Prostate gland (tissue), 2 donors: ENCODE data around the gene FARP2. TPM values are rescaled to one million over a fixed set of nuclear protein-coding genes. Genes with fewer than 3 reads are reported as not detected.

Experiments used
- DNase-seq: peaks from one replicate; pipeline ENCODE4 v3.0.0-alpha.2; 2019; ENCODE audit warnings: low spot score
- H3K27ac ChIP-seq, 2 donors: fragments of 200-600 bp; sonication (generic); 2 replicates each; pipeline ENCODE4 v1.5.1; 2017 to 2019
- H3K27me3 ChIP-seq: fragments of 200-600 bp; sonication (generic); replicated peaks from 2 replicates; pipeline ENCODE4 v1.5.1; 2019; ENCODE audit not compliant: insufficient read depth
- H3K36me3 ChIP-seq, 2 donors: fragments of 200-600 bp; sonication (generic); 1 replicate in 1 of 2; 2 replicates in 1 of 2; pipeline versions ENCODE4 v1.5.1 to v1.8.1; 2017 to 2019
- H3K4me1 ChIP-seq: fragments of 200-600 bp; sonication (generic); replicated peaks from 2 replicates; pipeline ENCODE4 v1.5.1; 2019
- H3K4me3 ChIP-seq, 2 donors: fragments of 200-600 bp; sonication (generic); 2 replicates each; pipeline ENCODE4 v1.5.1; 2017 to 2019
- H3K9me3 ChIP-seq: fragments of 200-600 bp; sonication (generic); 2 replicates; pipeline ENCODE4 v1.5.1; 2017
- POLR2A ChIP-seq: fragments of 450-650 bp; IDR thresholded peaks from one replicate; pipeline ENCODE4 v1.6.1; 2016; ENCODE audit warnings: antibody characterized with exemption, mild to moderate bottlenecking
- POLR2AphosphoS5 ChIP-seq: sonication (generic); formaldehyde crosslinking; IDR thresholded peaks from one replicate; pipeline ENCODE4 v1.6.1; 2017; ENCODE audit warnings: antibody characterized with exemption
- WGBS: methylation state at CpG from one replicate; pipeline ENCODE4 v1.1.5; 2018; 5-methylcytosine and 5-hydroxymethylcytosine counted together
- intact Hi-C: fragments of 100-400 bp; cut with DNase I; formaldehyde crosslinking; loops from one replicate; pipeline ENCODE4 v1.14.2; 2022
- microRNA-seq: library from miRNA; unstranded; fragments of <30 nt; microRNA quantifications from one replicate; pipeline ENCODE4, GENCODE V29; 2016
- small RNA-seq, 2 donors: library from RNA; depleted of rRNA; stranded (forward); fragments of <200 nt; gene quantifications; one replicate each; pipeline ENCODE3, GENCODE V24; 2016
- total RNA-seq, 2 donors: library from RNA; depleted of rRNA; stranded (reverse); fragments of >200 nt; gene quantifications; one replicate each; pipeline ENCODE4 v1.1.0, GENCODE V29; 2016
- TF ChIP-seq, protein P1 (sequence below), 4 experiments: fragments of 200-600 bp in 2 of 4; fragments of 450-650 bp in 2 of 4; sonication (generic) in 2 of 4; IDR thresholded peaks; 1 replicate in 3 of 4; 2 replicates in 1 of 4; pipeline ENCODE4 v1.5.1; 2016 to 2019; ENCODE audit warnings: antibody characterized with exemption in 4 of 4, mild to moderate bottlenecking in 2 of 4, moderate library complexity in 2 of 4

The FARP2 gene
- total RNA-seq, 2 donors from 2014 or later, result 32.4 to 35.9 TPM

DNA sequence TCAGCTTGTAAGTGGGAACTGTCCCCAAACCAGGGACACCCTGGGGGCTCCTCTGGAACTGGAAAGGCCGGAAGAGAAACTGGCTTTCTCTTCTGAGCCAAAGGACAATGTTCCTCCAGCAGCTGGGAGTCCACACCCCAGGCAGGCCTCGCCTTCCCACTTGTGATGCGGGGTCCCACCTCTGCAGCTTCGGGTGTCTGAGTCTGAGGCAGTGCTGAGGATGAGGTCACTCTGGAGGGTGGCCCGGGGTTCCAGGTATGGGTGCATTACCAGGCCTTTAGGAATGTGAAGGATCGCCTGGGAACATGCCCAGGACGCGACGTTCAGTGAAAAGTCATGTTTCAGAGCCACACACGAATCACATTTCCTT lies 184.3 kb downstream of the FARP2 start:
- intact Hi-C loops, result no loop called here
- DNase-seq, result no peak
- H3K4me1 ChIP-seq, result peaks cover 5% of the 10 kb centered on the region
- no peak overlapping the region for H3K27ac ChIP-seq
- peak overlapping the region in 1 of 2 donors; percentile 31 for H3K4me3 ChIP-seq
- TF ChIP-seq, protein P1, sequence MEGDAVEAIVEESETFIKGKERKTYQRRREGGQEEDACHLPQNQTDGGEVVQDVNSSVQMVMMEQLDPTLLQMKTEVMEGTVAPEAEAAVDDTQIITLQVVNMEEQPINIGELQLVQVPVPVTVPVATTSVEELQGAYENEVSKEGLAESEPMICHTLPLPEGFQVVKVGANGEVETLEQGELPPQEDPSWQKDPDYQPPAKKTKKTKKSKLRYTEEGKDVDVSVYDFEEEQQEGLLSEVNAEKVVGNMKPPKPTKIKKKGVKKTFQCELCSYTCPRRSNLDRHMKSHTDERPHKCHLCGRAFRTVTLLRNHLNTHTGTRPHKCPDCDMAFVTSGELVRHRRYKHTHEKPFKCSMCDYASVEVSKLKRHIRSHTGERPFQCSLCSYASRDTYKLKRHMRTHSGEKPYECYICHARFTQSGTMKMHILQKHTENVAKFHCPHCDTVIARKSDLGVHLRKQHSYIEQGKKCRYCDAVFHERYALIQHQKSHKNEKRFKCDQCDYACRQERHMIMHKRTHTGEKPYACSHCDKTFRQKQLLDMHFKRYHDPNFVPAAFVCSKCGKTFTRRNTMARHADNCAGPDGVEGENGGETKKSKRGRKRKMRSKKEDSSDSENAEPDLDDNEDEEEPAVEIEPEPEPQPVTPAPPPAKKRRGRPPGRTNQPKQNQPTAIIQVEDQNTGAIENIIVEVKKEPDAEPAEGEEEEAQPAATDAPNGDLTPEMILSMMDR (IDR thresholded peaks at IDR 0.05), result no peak
- no peak for TF ChIP-seq POLR2AphosphoS5
- no peak for TF ChIP-seq POLR2A
- 30% methylated on average over 10 of the region's 10 CpGs for WGBS
- H3K27me3 ChIP-seq, result no peaks in the 10 kb centered on the region
- no peaks in the 10 kb centered on the region for H3K36me3 ChIP-seq
- H3K9me3 ChIP-seq, result no peaks in the 10 kb centered on the region

DNA sequence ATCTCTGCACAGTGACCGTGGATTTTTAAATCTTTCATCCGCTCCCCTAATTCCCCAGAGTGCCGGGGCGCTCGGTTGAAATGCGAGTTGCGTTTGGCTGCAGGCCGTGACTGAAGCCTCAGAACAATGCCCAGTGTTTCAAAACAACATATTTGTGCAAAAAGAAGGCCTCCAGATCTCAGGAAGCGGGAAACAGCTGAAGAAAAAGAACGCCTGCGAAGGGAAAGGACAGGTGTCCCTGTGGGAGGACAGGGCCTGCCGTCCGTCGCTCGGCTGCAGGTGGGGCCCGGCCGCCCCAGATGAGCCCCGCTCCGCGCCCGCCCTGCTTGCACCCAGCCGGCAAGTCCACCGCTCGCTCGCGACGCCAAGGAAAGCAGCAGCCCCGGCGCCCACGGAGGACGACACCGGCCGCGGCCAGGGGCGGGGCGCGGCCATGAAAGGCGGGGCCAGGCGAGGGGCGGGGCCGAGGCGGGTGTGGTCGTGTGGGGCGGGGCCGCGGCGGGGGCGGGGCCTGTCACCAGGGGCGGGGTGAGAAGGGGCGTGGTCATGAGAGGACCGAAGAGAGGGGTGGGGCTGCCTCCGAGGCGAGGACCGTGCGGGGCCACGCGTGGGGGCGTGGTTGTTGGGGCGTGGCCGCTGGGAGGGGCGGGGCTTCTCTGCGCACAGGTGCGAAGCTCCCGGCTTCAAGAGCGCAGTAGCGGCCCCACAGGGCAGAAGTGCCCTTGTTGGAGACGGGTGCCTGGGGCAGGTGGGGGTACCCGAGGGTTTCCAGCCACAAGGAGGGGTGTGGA lies 184.9 kb downstream of the FARP2 start:
- 6% methylated on average over 65 of the region's 68 CpGs for WGBS
- DNase-seq, result peak; percentile 59
- Histone ChIP-seq H3K4me1 (peaks cover 5% of the 10 kb centered on the region), H3K9me3 (no peaks in the 10 kb centered on the region), H3K4me3 (peak overlapping the region; percentile 20 to 31), H3K27me3 (no peaks in the 10 kb centered on the region), H3K36me3 (no peaks in the 10 kb centered on the region), H3K27ac (no peak overlapping the region)
- TF ChIP-seq, protein P1 (IDR thresholded peaks at IDR 0.05), result no peak
- no peak for TF ChIP-seq POLR2AphosphoS5
- no peak for TF ChIP-seq POLR2A
- intact Hi-C loops, result no loop called here

DNA sequence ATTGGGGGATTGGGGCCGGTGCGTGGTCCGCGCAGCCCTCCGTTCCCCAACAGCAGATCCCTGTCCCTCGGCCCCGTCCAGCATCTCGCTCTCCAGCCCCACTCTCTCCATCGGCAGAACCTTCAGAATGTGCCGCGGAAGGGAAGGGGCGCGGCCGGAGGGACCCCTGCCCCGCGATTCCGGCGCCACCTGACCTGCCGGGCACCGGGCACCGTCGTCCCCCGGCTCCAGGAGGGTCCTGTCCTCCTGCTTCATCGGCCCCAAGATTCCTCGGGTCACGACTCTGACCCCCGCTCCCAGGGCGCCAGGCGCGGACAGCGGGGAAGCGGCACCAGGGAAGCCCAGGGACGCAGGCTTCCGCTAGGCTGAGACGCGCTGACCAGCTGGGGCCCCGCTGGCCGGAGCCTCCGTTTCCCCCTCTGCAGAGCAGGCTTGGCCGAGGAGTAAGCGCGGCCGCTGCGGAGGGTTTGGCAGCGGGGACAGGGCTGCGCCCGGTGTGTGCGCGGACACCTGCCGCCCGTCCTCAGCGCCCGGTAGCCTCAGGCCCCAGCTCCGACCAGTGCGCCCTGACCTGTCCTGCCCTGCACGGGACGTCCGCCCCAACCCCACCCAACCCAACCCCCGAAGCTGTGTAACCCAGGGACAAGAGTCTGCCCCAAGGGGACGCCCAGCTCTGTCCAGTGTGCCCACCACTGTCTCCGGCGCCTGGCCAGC lies 185.6 kb downstream of the FARP2 start:
- H3K4me1 ChIP-seq, result peaks cover 5% of the 10 kb centered on the region
- 19% methylated on average over 31 of the region's 62 CpGs for WGBS

DNA sequence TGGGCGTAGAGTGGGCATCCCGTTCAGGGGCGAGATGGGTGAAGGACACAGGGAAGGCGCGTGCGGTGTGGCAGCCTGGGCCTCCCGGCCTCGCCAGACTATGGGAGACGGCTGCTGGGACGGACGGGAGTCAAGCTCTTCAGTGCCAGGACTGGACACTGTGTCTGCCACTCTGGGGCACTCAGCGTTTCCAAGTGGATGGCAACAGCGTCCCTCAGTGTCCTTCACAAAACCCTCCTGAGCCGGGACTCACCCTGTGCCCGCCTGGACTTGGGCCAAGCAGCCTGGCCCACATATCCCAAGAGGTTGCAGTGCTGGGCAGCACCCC lies 186.2 kb downstream of the FARP2 start:
- peaks cover 5% of the 10 kb centered on the region for H3K4me1 ChIP-seq
- H3K27me3 ChIP-seq, result no peaks in the 10 kb centered on the region
- no peak for DNase-seq
- TF ChIP-seq, protein P1 (IDR thresholded peaks at IDR 0.05), result no peak
- no peak for TF ChIP-seq POLR2AphosphoS5
- TF ChIP-seq POLR2A, result no peak
- no peaks in the 10 kb centered on the region for H3K9me3 ChIP-seq
- H3K4me3 ChIP-seq, result no peak overlapping the region
- H3K27ac ChIP-seq, result no peak overlapping the region
- intact Hi-C loops, result no loop called here
- 74% methylated on average over 15 of the region's 15 CpGs for WGBS
- H3K36me3 ChIP-seq, result no peaks in the 10 kb centered on the region

More for the DNA sequence above, 185.6 kb downstream of the FARP2 start:
- H3K36me3 ChIP-seq, result no peaks in the 10 kb centered on the region
- no peak for TF ChIP-seq POLR2AphosphoS5
- no peak for TF ChIP-seq POLR2A
- TF ChIP-seq, protein P1 (IDR thresholded peaks at IDR 0.05), result no peak
- no peak for DNase-seq
- H3K27ac ChIP-seq, result no peak overlapping the region
- peak overlapping the region in 1 of 2 donors; percentile 31 for H3K4me3 ChIP-seq
- no peaks in the 10 kb centered on the region for H3K27me3 ChIP-seq
- intact Hi-C loops, result no loop called here
- no peaks in the 10 kb centered on the region for H3K9me3 ChIP-seq

Small RNAs within 50 kb of the gene (microRNA-seq; reads per million reads assigned to microRNA genes)
- not detected for gene MIR3133

Small RNAs within 50 kb of the gene (small RNA-seq; reads per million reads assigned to genes)
- 0 reads per million in 2 donors for gene MIR3133

Other genes with a start within 250 kb of the FARP2 start
- 100 to 1,000 TPM in 1 of 2 donors, 10 to 100 TPM in 1; 49.2 to 200 TPM for gene PASK, start 206.8 kb upstream of the FARP2 start, total RNA-seq
- 10 to 100 TPM; 50.0 to 91.3 TPM for gene PPP1R7, start 205.8 kb upstream of the FARP2 start, total RNA-seq
- 100 to 1,000 TPM; 140 to 187 TPM for gene ANO7, start 167.6 kb upstream of the FARP2 start, total RNA-seq
- gene HDLBP, start 40.6 kb upstream of the FARP2 start, total RNA-seq, result 100 to 1,000 TPM; 529 to 612 TPM
- gene SEPTIN2, start 40.4 kb upstream of the FARP2 start, total RNA-seq, result 100 to 1,000 TPM; 202 to 284 TPM
- 100 to 1,000 TPM; 169 to 235 TPM for gene STK25, start 152.3 kb downstream of the FARP2 start, total RNA-seq
- gene BOK, start 202.5 kb downstream of the FARP2 start, total RNA-seq, result 10 to 100 TPM; 58.3 to 91.6 TPM